OCI-LY7 (cell line): ENCODE results near the gene ZMYM1. TPM values are rescaled to one million over a fixed set of nuclear protein-coding genes. Genes with fewer than 3 reads are reported as not detected.
"Not testable (repeated sequence)": the region's sequence is repeated elsewhere in the genome, so short reads cannot be mapped to it uniquely, and the experiment has no call there.

Experiments
- BruUV-seq: library from RNA; stranded (reverse); fragments of 400-500 nt; replicated peaks from 2 replicates; lab custom pipeline; 2021; lab: Mats Ljungman, UMichigan
- CTCF ChIA-PET: fragments of 300-600 bp; sonication (Branson Sonifier 250); formaldehyde crosslinking; loops from one replicate; lab custom pipeline; 2022; ENCODE audit warnings: antibody characterized with exemption; ENCODE audit not compliant: unreplicated experiment; lab: Charles Lee
- POLR2A ChIA-PET: fragments of 300-600 bp; sonication (Branson Sonifier 250); formaldehyde crosslinking; loops from one replicate; lab custom pipeline; 2022; ENCODE audit warnings: antibody characterized with exemption; lab: Charles Lee
- DNase-seq: peaks from one replicate; pipeline ENCODE4 v3.0.0-alpha.2; 2015; ENCODE audit warnings: low spot score
- H2AFZ ChIP-seq: fragments of 200-600 bp; sonication (generic), shearing (Covaris generic); 2 replicates; pipeline ENCODE4 v1.6.1; 2014; ENCODE audit warnings: mild to moderate bottlenecking, antibody characterized with exemption, low read length, moderate library complexity
- H3K27ac ChIP-seq: fragments of 200-600 bp; sonication (generic); 2 replicates; pipeline ENCODE4 v1.5.1; 2014; ENCODE audit warnings: mixed run types, low read depth, mild to moderate bottlenecking, moderate library complexity, low read length, inconsistent platforms; ENCODE audit not compliant: poor library complexity, severe bottlenecking
- H3K36me3 ChIP-seq: fragments of 200-600 bp; sonication (generic); 2 replicates; pipeline ENCODE4 v1.6.1; 2014; ENCODE audit warnings: mild to moderate bottlenecking, antibody characterized with exemption, low read length, moderate library complexity, mixed read lengths; ENCODE audit not compliant: insufficient read depth
- H3K4me1 ChIP-seq: fragments of 200-600 bp; sonication (generic); 2 replicates; pipeline ENCODE4 v1.5.1; 2014; ENCODE audit warnings: mild to moderate bottlenecking, low read length; ENCODE audit not compliant: insufficient read depth, poor library complexity, severe bottlenecking
- H3K4me2 ChIP-seq: fragments of 200-600 bp; sonication (generic); 2 replicates; pipeline ENCODE4 v1.6.1; 2014; ENCODE audit warnings: mild to moderate bottlenecking, low read length
- H3K4me3 ChIP-seq: fragments of 200-600 bp; sonication (generic); 2 replicates; pipeline ENCODE4 v1.5.1; 2014; ENCODE audit warnings: mild to moderate bottlenecking, low read depth, low read length; ENCODE audit not compliant: poor library complexity, severe bottlenecking
- H3K79me2 ChIP-seq: fragments of 200-600 bp; sonication (generic); 2 replicates; pipeline ENCODE4 v1.6.1; 2016; ENCODE audit warnings: low read depth, mild to moderate bottlenecking, low read length, moderate library complexity, mixed read lengths; ENCODE audit not compliant: insufficient read depth
- H3K9me2 ChIP-seq: fragments of 200-600 bp; sonication (generic); 2 replicates; pipeline ENCODE4 v1.6.1; 2016; ENCODE audit warnings: mild to moderate bottlenecking, low read length, mixed read lengths; ENCODE audit not compliant: insufficient read depth
- H3K9me3 ChIP-seq: fragments of 200-600 bp; sonication (generic); 2 replicates; pipeline ENCODE4 v1.6.1; 2014; ENCODE audit warnings: mild to moderate bottlenecking, mixed run types, low read length, mixed read lengths
- H4K20me1 ChIP-seq: fragments of 200-600 bp; sonication (generic); 2 replicates; pipeline ENCODE4 v1.6.1; 2014; ENCODE audit warnings: mild to moderate bottlenecking, antibody characterized with exemption, low read length, moderate library complexity, mixed read lengths; ENCODE audit not compliant: insufficient read depth
- CTCF ChIP-seq: fragments of 200-600 bp; sonication (generic); conservative IDR thresholded peaks from 2 replicates; pipeline ENCODE4 v1.5.1; 2014; ENCODE audit warnings: mild to moderate bottlenecking, antibody characterized with exemption, low read length, moderate library complexity, mixed read lengths
- EZH2phosphoT487 ChIP-seq: fragments of 200-600 bp; sonication (generic); IDR thresholded peaks from 2 replicates; pipeline ENCODE4 v1.6.1; 2018; ENCODE audit warnings: low read depth, borderline replicate concordance, mild to moderate bottlenecking, mixed run types, antibody characterized with exemption, low read length, moderate library complexity, mixed read lengths
- intact Hi-C: fragments of 100-400 bp; cut with micrococcal nuclease; formaldehyde crosslinking; loops from one replicate; pipeline ENCODE4 v1.10.0; 2022; ENCODE audit not compliant: unreplicated experiment
- total RNA-seq, 2 experiments: library from RNA; depleted of rRNA in 1 of 2; stranded (reverse); fragments of >200 nt in 1 of 2; shearing (Covaris generic) in 1 of 2; gene quantifications; 2 replicates each; pipeline ENCODE4 v1.2.3, GENCODE V29; 2014 to 2022

The ZMYM1 gene
- total RNA-seq, 2 experiments from 2014 or later, result 6.9 to 9.5 TPM

GRCh38 chr1:35064265-35064664 lies 14.9 kb upstream of the ZMYM1 start:
- ChIA-PET POLR2A (no interaction called here), CTCF (no interaction called here)
- no peaks in the 10 kb centered on the region for H3K4me1 ChIP-seq
- H3K4me2 ChIP-seq, result no peak overlapping the region
- no peak overlapping the region for H3K27ac ChIP-seq
- H3K79me2 ChIP-seq, result no peaks in the 10 kb centered on the region
- intact Hi-C loops, result no loop called here
- no peaks in the 10 kb centered on the region for H3K9me2 ChIP-seq
- no peak for DNase-seq
- no peak overlapping the region for H2AFZ ChIP-seq
- H3K4me3 ChIP-seq, result no peak overlapping the region
- H4K20me1 ChIP-seq, result no peaks in the 10 kb centered on the region
- H3K9me3 ChIP-seq, result 0 out of 2 replicates have a peak, but pooled peaks cover under 1% of the 10 kb centered on the region
- no TSS peak for BruUV-seq
- H3K36me3 ChIP-seq, result no peaks in the 10 kb centered on the region
- TF ChIP-seq CTCF (no peak), EZH2phosphoT487 (no peak)

- no TSS peak for BruUV-seq
- CTCF ChIA-PET, result no interaction called here
- H3K9me3 ChIP-seq, result 0 out of 2 replicates have a peak, but pooled peaks cover 9% of the 10 kb centered on the region
- intact Hi-C loops, result no loop called here
- TF ChIP-seq CTCF (no peak), EZH2phosphoT487 (no peak)
- no peak overlapping the region for H3K27ac ChIP-seq
- no peaks in the 10 kb centered on the region for H4K20me1 ChIP-seq
- DNase-seq, result no peak
- H3K9me2 ChIP-seq, result no peaks in the 10 kb centered on the region
- H3K79me2 ChIP-seq, result no peaks in the 10 kb centered on the region
- no peak overlapping the region for H3K4me3 ChIP-seq
- no peak overlapping the region for H3K4me2 ChIP-seq
- POLR2A ChIA-PET, result interaction anchor here (0.8 kb wide), 1 partner anchor 11 kb away, joined by 4 read pairs; no protein-coding TSS in a partner anchor
- no peaks in the 10 kb centered on the region for H3K4me1 ChIP-seq
- no peak overlapping the region for H2AFZ ChIP-seq
- no peaks in the 10 kb centered on the region for H3K36me3 ChIP-seq
Observed at GRCh38 chr1:35069746-35070145, 9.4 kb upstream of the ZMYM1 start.

- CTCF ChIA-PET, result no interaction called here
- H3K36me3 ChIP-seq, result no peaks in the 10 kb centered on the region
- DNase-seq, result no peak
- POLR2A ChIA-PET, result no interaction called here
- no peak for TF ChIP-seq EZH2phosphoT487
- TF ChIP-seq CTCF, result no peak
- H3K9me2 ChIP-seq, result no peaks in the 10 kb centered on the region
- H2AFZ ChIP-seq, result no peak overlapping the region
- H3K79me2 ChIP-seq, result no peaks in the 10 kb centered on the region
- no peaks in the 10 kb centered on the region for H4K20me1 ChIP-seq
- H3K27ac ChIP-seq, result no peak overlapping the region
- no TSS peak for BruUV-seq
- intact Hi-C loops, result no loop called here
- H3K4me3 ChIP-seq, result no peak overlapping the region
- 0 out of 2 replicates have a peak, but pooled peaks cover 9% of the 10 kb centered on the region for H3K9me3 ChIP-seq
- H3K4me1 ChIP-seq, result no peaks in the 10 kb centered on the region
- H3K4me2 ChIP-seq, result no peak overlapping the region
Observed at GRCh38 chr1:35073265-35073811, 5.8 kb upstream of the ZMYM1 start.

- H3K79me2 ChIP-seq, H3K9me2 ChIP-seq, H3K4me2 ChIP-seq, H3K9me3 ChIP-seq, H3K4me3 ChIP-seq, H2AFZ ChIP-seq, BruUV-seq, H3K36me3 ChIP-seq, H3K27ac ChIP-seq, intact Hi-C loops, POLR2A ChIA-PET, CTCF ChIA-PET, DNase-seq, H4K20me1 ChIP-seq: not testable (repeated sequence)
- peaks cover 15% of the 10 kb centered on the region for H3K4me1 ChIP-seq
Observed at GRCh38 chr1:35076426-35076825, 2.8 kb upstream of the ZMYM1 start.
